A549 (cell line): ENCODE measurements around the gene BCKDK.

ENCODE experiments used
- HEYL ChIP-seq: fragments of 250-450 bp; sonication (Bioruptor Pico); IDR thresholded peaks from 2 replicates; pipeline ENCODE4 v1.8.0; 2021; ENCODE audit warnings: mild to moderate bottlenecking, moderate library complexity
- MYC ChIP-seq: IDR thresholded peaks from 2 replicates; pipeline ENCODE4 v1.6.1; 2012; ENCODE audit warnings: mild to moderate bottlenecking, inconsistent platforms, low read length, improper control_type of control experiment, borderline replicate concordance
- RAD21 ChIP-seq, 2 experiments: fragments of >200 bp in 1 of 2; sonication (Bioruptor Twin) in 1 of 2; formaldehyde crosslinking in 1 of 2; IDR thresholded peaks in 1 of 2; conservative IDR thresholded peaks in 1 of 2; 2 replicates in 1 of 2; 3 replicates in 1 of 2; pipeline ENCODE4 v1.6.1; 2012 to 2018; ENCODE audit warnings: inconsistent platforms in 1 of 2
- TF ChIP-seq, protein P1 (sequence below): fragments of >200 bp; sonication (Bioruptor Twin); formaldehyde crosslinking; IDR thresholded peaks from 3 replicates; pipeline ENCODE4 v1.5.1; 2016
- TF ChIP-seq, protein P2 (sequence below): fragments of >200 bp; sonication (Bioruptor Twin); formaldehyde crosslinking; IDR thresholded peaks from 3 replicates; pipeline ENCODE4 v1.6.1; 2016

GRCh38 chr16:31073142-31073969 is 34.8 kb upstream of the BCKDK start:
- TF ChIP-seq MYC (0 out of 2 replicates have a peak, but pooled peaks have one; percentile 13), RAD21 (conservative IDR thresholded peaks at IDR 0.05 in 1 of 2, IDR thresholded peaks at IDR 0.05 in 1 of 2) (peak in 1 of 2 experiments; percentile 33; a peak in 1 of 5 replicates), HEYL (CRISPR knock-in tag) (no peak)
- TF ChIP-seq, protein P1, sequence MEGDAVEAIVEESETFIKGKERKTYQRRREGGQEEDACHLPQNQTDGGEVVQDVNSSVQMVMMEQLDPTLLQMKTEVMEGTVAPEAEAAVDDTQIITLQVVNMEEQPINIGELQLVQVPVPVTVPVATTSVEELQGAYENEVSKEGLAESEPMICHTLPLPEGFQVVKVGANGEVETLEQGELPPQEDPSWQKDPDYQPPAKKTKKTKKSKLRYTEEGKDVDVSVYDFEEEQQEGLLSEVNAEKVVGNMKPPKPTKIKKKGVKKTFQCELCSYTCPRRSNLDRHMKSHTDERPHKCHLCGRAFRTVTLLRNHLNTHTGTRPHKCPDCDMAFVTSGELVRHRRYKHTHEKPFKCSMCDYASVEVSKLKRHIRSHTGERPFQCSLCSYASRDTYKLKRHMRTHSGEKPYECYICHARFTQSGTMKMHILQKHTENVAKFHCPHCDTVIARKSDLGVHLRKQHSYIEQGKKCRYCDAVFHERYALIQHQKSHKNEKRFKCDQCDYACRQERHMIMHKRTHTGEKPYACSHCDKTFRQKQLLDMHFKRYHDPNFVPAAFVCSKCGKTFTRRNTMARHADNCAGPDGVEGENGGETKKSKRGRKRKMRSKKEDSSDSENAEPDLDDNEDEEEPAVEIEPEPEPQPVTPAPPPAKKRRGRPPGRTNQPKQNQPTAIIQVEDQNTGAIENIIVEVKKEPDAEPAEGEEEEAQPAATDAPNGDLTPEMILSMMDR: no peak
- TF ChIP-seq, protein P2, sequence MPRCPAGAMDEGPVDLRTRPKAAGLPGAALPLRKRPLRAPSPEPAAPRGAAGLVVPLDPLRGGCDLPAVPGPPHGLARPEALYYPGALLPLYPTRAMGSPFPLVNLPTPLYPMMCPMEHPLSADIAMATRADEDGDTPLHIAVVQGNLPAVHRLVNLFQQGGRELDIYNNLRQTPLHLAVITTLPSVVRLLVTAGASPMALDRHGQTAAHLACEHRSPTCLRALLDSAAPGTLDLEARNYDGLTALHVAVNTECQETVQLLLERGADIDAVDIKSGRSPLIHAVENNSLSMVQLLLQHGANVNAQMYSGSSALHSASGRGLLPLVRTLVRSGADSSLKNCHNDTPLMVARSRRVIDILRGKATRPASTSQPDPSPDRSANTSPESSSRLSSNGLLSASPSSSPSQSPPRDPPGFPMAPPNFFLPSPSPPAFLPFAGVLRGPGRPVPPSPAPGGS: peak; percentile 22; the same call in 1 of the 3 replicates
